HG03159 (cell line): ENCODE data around the gene EDIL3.
"Not testable (repeated sequence)": the region's sequence is repeated elsewhere in the genome, so short reads cannot be mapped to it uniquely, and the experiment has no call there.

Source experiments
- ATAC-seq: cut with Tn5 transposase; IDR thresholded peaks from one replicate; pipeline ENCODE4 v1.9.1; 2021; ENCODE audit warnings: mild to moderate bottlenecking, moderate library complexity; ENCODE audit not compliant: unreplicated experiment

The EDIL3 gene

DNA sequence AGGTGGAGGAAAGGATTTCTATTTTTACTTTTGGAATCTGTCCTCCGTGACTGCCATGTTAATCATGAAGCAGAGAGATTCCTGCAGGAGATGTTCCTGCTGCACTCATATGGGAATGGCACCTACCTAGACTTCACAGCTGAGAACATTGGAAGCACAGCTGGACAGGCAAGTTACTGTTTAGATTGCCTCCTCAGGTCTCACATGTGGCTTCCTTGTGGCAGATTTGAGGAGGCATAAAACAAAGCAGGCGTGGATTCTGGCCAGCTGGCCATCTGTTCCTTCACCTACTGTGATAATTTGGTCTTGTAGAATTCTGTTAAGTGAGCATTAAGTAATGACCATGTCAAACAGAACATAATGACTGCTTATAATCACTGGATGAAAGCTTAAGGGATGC lies 193.4 kb downstream of the EDIL3 start:
- ATAC-seq = no peak

DNA sequence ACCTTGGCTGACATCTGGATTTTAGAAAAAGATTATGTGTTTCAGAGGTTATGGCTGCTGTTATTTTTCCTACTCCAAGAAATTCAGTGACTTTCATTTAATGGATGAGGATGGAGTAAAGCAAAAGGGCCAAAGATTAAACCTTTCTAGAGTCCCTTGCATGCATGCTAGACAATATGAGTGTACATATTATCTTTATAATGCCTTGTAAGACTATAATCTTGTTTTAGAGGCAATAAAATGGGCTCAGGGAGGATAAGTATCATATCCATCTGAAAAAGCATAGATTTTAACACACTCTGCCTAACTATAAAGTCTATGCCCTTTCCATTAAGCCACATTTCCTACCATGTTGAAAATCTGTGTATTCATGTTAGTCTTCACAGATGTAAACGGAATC lies 199.8 kb downstream of the EDIL3 start:
- no peak for ATAC-seq

- no peak for ATAC-seq
These were observed 203.6 kb downstream of the EDIL3 start for GRCh38 chr5:84181093-84181492.

- ATAC-seq = no peak
These were observed 215.8 kb downstream of the EDIL3 start for GRCh38 chr5:84168841-84169240.

DNA sequence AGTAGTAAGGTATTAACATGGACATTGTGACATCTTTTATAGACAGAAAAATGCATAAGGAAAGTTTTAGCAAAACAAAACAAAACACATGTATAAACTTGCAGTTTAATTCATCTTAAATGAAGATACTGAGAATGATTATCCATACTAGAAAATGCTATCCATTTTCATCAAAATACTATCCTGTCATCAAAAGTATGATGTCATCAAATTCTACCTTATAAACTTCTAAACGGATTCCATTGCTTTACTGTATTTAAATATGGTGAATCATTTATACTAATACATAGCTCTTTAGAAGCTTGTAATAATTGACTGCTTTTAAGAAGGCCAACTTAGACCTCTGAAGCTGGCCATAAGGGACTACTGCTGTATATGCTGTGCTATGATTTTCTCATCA lies 221.0 kb downstream of the EDIL3 start:
- ATAC-seq = no peak

GRCh38 chr5:84162695-84163094 lies 222.0 kb downstream of the EDIL3 start:
- no peak for ATAC-seq

DNA sequence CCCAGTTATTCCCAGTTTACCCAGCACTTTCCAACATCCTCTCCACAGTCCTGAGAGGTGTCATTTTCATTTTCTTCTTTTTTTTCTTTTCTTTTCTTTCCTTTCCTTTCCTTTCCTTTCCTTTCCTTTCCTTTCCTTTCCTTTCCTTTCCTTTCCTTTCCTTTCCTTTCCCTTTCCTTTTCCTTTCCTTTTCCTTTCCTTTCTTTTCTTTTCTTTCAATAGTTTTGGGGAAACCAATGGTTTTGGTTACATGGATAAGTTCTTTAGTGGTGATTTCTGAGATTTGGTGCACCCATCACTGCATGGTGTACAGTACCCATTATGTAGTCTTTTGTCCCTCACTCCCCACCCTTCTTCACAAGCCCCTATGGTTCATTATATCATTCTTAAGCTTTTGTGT lies 224.0 kb downstream of the EDIL3 start:
- not testable (repeated sequence) for ATAC-seq

DNA sequence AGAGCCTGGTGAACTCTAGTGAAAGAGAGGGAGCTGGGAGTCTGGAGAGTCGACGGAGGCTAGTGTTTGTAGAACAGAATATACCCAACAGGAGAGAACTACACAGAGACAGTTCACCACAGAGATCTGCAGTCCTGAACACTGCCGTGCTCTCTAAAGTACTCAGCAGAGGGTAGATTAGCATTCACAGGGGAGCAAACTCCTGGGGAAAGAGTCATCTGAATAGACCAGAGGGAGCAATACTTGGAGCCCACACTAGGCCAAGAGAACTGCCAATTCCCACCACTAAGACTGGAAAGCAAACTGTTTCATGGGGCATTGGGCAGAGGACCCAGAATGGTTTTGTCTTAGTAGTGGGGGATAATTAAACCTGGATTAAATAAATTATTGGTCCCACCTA lies 235.6 kb downstream of the EDIL3 start:
- ATAC-seq = no peak

DNA sequence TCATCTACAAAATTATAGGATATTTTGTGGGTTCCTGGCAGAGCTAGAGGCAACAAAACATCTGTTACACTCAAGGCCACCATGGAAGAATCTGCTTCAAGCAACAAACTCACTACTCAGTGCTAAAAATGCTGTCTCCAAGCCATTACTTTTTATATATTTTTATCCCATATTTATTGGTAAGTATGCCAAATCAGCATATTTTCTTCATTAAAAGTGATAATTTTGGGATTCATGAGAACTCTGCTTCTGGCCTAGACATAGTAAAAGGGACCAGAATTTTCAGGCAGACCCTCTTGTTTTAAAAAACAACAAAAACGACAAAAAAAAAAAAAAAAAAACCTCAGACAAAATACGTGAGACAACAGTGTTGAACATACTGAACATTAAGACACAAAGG lies 236.0 kb downstream of the EDIL3 start:
- no peak for ATAC-seq

DNA sequence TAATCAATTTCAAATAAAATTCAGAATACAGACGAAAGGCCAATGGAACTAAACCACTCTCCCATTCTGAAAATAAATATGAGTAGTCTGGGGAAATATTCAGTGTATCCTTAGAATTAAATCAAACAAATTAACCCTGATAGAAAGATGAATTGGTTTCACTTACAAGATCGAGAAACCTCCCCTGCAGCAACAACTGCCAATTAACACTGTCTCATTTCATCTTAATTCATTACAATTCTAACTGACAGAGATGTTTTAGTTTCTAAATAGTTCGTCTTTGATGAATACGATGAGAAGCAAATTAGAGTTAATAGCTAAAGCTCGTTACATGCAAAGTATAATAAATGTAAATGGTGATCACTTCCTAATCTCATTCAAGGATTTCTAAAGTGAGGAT lies 247.1 kb downstream of the EDIL3 start:
- no peak for ATAC-seq

- no peak for ATAC-seq
These were observed 253.3 kb downstream of the EDIL3 start for GRCh38 chr5:84131372-84131771.

DNA sequence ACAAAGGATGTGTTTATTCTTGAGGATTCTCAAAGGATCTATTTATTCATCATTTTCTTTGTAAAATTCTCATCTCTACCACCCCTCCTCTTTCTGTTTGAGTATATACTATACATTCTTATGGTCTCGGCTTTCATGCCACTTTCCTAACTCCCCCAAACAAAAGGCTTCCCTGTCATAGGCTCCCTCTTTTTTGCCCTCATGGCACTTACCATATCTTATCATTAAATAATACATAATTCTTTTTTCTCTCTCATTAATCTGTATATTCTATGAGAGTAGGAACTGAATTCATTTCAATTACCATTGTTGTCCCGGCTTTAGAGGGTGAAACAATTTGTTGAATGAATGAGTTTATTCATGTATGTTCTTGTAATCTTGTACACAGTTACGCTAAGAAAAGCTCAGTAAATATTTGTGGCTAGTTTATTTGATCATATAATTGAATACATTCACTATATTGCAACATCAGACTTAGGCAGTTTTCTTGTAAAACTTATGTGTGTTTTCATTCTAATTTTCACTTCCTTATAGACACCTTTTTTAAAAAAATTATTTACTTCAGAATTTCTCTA lies 254.6 kb downstream of the EDIL3 start:
- ATAC-seq = no peak

- ATAC-seq = no peak
These were observed 259.5 kb downstream of the EDIL3 start for GRCh38 chr5:84125216-84125615.

DNA sequence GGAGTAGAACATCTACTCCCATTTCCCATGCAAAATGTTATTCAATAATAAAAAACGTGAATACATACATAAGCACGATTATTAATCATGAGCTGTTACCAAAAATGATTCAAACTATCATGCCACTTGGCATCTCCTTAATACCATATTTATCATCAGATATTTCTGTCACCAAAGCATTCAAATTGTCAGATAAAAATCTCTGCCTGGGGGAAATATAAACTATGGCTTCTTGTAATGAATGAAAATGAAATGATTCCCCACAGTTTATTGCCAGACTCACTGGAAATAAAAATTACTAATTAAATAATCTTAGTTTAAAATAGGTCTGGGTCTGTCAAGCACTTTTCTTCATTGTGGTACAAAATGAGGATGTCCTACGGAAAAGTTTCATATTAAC lies 265.4 kb downstream of the EDIL3 start:
- ATAC-seq = no peak

GRCh38 chr5:84118551-84118950 lies 266.1 kb downstream of the EDIL3 start:
- no peak for ATAC-seq

- no peak for ATAC-seq
These were observed 269.0 kb downstream of the EDIL3 start for GRCh38 chr5:84115727-84116126.

- ATAC-seq = no peak
These were observed 271.2 kb downstream of the EDIL3 start for GRCh38 chr5:84113246-84114105.

- no peak for ATAC-seq
These were observed 291.9 kb downstream of the EDIL3 start for GRCh38 chr5:84092738-84093137.

GRCh38 chr5:84091127-84091799 lies 293.4 kb downstream of the EDIL3 start:
- no peak for ATAC-seq

DNA sequence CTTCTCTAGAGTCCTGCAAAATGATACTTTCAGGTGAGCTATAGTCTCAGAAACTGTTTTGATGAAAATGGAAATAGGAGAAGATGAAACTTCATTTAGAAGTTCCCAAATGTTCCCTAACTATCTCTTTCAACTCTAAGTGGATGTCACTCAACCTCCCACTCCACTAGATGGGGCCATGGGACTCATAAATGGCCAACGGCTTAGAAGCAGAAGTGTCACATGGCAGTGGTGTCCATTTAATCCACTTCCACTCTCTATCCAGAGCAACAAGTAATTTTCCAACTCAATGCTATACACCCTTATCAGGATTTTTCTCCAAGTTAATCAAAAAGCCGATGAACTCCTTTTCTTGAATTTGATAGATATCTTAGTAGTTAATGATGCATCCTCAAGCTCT lies 295.7 kb downstream of the EDIL3 start:
- no peak for ATAC-seq

DNA sequence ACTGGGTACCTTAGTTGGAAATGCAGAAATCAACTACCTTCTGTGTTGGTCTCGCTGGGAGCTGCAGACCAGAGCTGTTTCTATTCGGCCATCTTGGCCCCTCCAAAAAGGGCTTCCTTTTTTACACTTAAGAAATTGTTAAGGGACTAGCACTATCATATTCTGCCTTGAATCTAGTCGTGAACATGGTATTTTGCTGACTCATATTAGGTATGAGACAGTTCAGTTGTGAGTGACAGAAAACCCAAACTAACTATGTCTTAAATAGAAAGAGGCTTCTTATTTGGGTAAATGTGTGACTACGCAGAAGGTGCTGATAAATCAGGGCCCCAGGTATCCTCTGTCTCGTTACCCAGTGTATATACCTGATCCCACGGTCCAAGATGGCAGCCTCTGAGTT lies 298.2 kb downstream of the EDIL3 start:
- no peak for ATAC-seq

DNA sequence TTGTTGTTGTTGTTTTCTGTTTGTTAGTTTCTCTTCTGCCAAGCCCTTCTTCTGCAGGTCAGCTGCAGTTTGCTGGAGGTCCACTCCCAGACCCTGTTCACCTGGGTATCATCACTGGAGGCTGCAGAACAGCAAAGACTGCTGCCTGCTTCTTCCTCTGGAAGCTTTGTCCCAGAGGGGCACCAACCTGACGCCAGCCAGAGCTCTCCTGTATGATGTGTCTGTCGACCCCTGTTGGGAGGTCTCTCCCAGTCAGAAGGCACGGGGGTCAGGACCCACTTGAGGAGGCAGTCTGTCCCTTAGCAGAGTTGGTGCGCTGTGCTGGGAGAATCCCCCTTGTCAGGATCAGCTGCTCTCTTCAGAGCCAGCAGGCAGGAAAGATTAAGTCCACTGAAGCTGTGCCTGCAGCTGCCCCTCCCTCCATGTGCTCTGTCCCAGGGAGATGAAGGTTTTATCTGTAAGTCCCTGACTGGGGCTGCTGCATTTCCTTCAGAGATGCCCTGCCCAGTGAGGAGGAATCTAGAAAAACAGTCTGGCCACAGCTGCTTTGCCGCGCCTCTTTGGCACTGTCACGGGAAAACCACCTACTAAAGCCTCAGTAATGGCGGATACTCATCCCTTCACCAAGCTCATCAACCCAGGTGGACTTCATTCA lies 299.2 kb downstream of the EDIL3 start:
- no peak for ATAC-seq
